DMS153 treated with DMSO at 0.1 percent for 48 hours (cell line): ENCODE data around the gene CPLX1.
A peak's percentile ranks its signal among the peaks of the same experiment; 100 is the strongest.
"Not testable (repeated sequence)": the region's sequence is repeated elsewhere in the genome, so short reads cannot be mapped to it uniquely, and the experiment has no call there.

ENCODE experiments used
- DNase-seq: peaks from one replicate; lab custom pipeline; 2025; ENCODE audit not compliant: unreplicated experiment; lab: John Stamatoyannopoulos, UW

CPLX1 gene

GRCh38 chr4:793093-793861, 32.7 kb downstream of the CPLX1 start:
- DNase-seq, result no peak

- no peak for DNase-seq
These were observed 33.3 kb downstream of the CPLX1 start for GRCh38 chr4:792626-793092.

- no peak for DNase-seq
These were observed 33.9 kb downstream of the CPLX1 start for GRCh38 chr4:791898-792625.

GRCh38 chr4:791252-791897, 34.6 kb downstream of the CPLX1 start:
- DNase-seq, result no peak

- DNase-seq, result no peak
These were observed 35.5 kb downstream of the CPLX1 start for GRCh38 chr4:790466-790820.

GRCh38 chr4:789571-790465, 36.1 kb downstream of the CPLX1 start:
- DNase-seq, result no peak

GRCh38 chr4:788636-789297, 37.2 kb downstream of the CPLX1 start:
- no peak for DNase-seq

- DNase-seq, result no peak
These were observed 37.8 kb downstream of the CPLX1 start for GRCh38 chr4:788006-788635.

- DNase-seq, result no peak
These were observed 38.4 kb downstream of the CPLX1 start for GRCh38 chr4:787561-787981.

- no peak for DNase-seq
These were observed 39.0 kb downstream of the CPLX1 start for GRCh38 chr4:786861-787300.

GRCh38 chr4:786074-786741, 39.7 kb downstream of the CPLX1 start:
- DNase-seq, result no peak

GRCh38 chr4:785332-786073, 40.4 kb downstream of the CPLX1 start:
- no peak for DNase-seq

GRCh38 chr4:784401-785331, 41.3 kb downstream of the CPLX1 start:
- no peak for DNase-seq

GRCh38 chr4:781493-782216, 44.3 kb downstream of the CPLX1 start:
- DNase-seq, result peak; percentile 41

GRCh38 chr4:780716-781492, 45.0 kb downstream of the CPLX1 start:
- no peak for DNase-seq

- not testable (repeated sequence) for DNase-seq
These were observed 45.7 kb downstream of the CPLX1 start for GRCh38 chr4:780255-780654.
